Activated CD4-positive, alpha-beta T cell treated with anti-CD3 and anti-CD28 coated beads for 1 hour (primary cell): Measurements from ENCODE around the gene CEP192.
"Not testable (repeated sequence)": the region's sequence is repeated elsewhere in the genome, so short reads cannot be mapped to it uniquely, and the experiment has no call there.

Experiments
- DNase-seq: peaks from one replicate; pipeline ENCODE4 v3.0.0-alpha.2; 2020

Gene CEP192

GRCh38 chr18:12995424-12995823 lies 4.3 kb downstream of the CEP192 start:
- no peak for DNase-seq

- no peak for DNase-seq
Measured at GRCh38 chr18:12995952-12996477, 4.9 kb downstream of the CEP192 start.

- no peak for DNase-seq
Measured at GRCh38 chr18:12996661-12997292, 5.6 kb downstream of the CEP192 start.

DNA sequence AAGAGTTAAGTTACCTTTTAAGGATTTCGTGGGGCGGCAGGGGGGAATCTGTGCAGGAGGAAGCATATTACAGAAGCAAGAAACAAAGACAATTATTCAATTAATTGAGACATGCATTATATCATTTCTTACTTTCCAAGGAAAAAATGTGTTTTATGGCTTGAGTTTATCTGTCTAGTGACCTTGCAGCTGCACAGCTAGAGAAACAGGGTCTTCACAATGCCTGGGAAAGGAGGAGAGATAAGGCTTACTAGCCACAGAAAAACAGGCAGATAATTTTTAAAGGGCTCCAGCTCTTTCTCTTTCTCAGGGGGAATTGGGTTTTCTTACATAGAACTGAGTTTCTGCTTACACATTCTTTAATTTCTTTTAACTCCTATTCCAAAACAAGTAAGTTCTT lies 6.2 kb downstream of the CEP192 start:
- not testable (repeated sequence) for DNase-seq

GRCh38 chr18:12998332-12999060 lies 7.3 kb downstream of the CEP192 start:
- DNase-seq, result no peak

DNA sequence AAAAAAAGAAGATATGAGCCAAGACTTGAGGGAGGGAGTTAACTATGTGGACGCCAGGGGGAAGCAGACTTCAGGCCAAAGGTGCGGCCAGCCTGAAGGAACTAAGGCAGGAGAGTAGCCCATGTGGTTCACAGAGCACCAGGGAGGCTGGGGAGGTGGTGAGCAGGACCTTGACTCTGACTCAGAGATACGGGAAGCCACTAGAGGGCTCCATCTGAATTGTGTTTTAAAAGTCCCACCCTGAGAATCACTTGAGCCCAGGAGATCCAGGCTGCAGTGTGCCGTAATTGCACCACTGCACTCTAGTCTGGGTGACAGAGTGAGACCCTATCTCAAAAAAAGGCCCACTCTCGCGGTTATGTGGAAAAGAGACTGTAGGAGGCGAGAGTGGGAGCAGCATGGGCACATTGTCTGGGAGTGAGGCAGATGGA lies 12.3 kb downstream of the CEP192 start:
- no peak for DNase-seq

DNA sequence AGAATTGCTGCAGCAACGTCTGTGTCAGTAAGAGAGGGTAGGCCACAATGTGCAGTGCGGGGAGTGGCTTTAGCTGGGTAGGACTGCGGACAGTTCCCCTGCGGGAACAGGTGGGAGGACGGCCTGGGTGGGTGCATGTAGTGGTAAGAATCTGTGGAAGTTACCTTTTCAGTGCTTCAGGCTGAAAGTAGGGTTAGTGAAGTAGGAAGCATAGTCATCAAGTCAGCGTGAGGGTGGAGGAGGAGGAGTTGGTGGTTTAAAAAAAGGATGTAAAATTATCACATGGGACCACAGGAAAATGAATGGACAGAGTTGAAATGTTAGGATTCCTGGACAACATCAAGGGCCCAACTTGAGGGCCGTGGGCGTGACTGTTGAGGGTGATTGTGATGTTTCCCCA lies 13.2 kb downstream of the CEP192 start:
- no peak for DNase-seq

- no peak for DNase-seq
Measured at GRCh38 chr18:13005289-13005688, 14.1 kb downstream of the CEP192 start.

DNA sequence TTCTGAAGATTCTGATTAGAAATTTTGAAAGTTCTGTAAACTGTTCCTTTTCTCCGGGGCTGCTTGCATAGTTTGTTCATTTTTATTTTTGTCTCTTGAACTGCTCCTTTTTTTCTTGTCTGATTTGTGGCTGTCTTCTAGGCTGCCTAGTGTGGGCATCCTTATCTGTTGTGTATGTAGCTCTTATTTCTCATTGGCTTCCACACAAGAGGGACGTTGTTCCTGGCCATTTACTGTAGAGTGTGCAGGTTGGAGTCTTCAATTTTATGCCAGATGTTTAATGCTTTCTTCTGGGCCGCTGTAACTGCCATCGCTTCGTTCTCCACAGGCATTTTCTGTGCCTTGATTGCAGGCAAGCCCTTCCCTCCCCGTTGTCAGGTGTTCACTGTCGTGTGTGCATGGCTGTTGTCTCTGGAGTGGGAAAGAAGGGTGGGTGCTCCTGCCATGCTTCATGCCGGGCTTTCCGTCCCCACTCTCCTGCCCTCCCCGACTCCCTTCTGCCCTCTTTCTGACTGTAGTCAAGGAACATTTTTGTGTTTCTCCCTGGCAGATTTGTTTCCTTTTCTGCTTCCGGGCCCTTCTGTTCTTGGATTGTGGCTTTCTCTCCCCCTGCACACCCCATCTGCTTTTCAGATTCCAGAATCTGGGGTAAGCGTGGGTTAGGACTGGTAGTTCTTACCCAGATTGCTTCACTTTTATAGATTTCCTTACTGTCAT lies 15.5 kb downstream of the CEP192 start:
- DNase-seq, result no peak

- no peak for DNase-seq
Measured at GRCh38 chr18:13007248-13007560, 16.0 kb downstream of the CEP192 start.

DNA sequence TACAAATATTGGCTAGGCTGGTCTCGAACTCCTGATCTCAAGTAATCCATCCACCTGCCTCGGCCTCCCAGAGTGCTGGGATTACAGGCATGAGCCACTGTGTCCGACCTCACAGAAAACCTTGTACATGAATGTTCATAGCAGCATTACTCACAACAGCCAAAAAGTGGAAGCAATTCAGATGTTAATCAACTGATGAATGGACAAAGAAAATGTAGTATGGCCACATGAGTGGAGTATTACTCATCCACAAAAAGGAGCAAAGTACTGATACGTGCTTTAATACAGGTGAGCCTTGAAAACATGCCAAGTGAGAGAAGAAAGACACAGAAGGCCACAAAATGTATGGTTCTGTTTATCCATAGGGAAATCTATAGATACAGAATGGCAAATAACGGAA lies 20.6 kb downstream of the CEP192 start:
- DNase-seq, result no peak

DNA sequence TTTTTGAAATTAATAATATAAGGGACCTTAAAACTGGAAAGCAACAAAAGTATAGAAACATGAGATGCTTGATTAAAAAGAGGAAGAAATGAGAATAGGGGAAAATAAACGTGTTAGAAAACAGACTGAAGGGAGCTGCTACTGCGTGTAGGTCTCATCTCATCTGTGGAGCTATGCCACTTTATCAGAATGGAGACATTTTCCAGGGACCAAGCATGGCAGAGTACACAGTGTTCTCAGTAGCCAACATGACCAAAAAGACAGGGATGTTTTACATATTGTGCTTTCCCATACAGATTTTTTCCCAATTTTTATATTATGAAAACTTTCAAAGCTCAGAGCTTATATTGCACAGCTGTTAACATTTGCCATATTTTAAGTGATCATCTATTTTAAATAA lies 23.1 kb downstream of the CEP192 start:
- DNase-seq, result no peak

DNA sequence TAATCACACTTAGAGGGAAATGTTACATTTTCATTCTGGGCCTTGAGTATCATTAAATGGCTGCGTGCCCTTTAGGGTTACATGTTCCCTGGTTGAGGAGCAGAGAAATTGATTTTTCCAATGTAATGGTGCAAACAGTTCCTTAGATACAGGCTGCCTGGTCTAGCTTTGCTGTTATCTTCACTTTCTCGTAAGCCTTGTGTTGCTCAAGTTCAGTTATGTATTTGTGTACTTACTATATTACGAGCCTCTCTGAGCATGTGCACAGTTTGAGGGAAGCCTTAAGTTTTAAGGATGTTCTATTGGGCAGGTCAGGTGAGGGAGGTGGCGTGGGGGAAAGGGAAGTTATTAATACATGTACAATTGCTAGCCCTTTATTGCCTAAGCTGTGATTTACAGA lies 23.7 kb downstream of the CEP192 start:
- no peak for DNase-seq

DNA sequence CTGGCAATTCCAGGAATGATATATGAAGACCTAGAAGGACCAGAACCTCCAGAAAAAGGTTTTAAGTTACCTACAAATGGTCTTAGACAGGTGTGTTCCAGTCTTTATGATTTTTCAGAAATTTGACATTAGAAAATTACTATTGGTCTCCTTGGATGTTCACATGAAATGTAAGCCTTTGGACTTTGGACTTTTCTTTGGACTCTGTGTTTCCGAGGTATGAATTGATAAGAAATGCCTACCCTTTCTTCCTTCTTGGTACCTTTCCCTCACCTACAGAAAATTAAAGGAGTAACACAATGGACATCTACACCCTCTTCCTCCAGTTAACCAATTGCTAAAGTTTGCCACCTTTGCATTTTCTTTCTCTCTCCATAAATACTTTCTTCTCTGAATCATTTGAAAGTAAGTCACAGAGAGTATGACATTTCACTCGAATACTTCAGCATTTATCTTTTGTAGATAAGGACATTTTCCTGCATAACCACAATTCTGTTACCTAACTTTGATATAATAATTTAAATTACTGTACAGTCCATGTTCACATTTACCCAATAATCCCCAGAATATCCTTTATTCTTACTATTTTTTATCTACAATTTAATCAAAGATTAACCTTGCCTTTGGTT lies 26.2 kb downstream of the CEP192 start:
- no peak for DNase-seq

GRCh38 chr18:13018374-13018773 lies 27.2 kb downstream of the CEP192 start:
- no peak for DNase-seq

DNA sequence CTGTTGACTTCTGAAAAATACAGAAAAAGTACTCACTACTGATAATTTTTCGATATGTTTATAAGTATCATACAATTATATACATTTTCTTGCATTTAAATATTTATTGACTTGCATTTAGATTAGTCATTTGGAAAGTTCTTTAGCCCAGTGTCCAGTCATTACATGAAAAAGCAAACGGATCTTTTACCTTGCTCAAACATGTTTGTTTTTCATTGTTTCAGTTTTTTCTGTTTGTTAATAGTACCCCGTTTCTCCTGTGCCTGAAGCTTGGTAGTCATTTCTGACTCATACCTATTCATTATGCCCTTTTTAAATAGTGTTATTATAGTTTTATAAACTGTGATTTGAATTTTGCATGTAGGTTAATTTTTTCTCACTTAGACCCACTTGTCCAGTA lies 28.1 kb downstream of the CEP192 start:
- DNase-seq, result no peak

- DNase-seq, result no peak
Measured at GRCh38 chr18:13022644-13023043, 31.5 kb downstream of the CEP192 start.

- no peak for DNase-seq
Measured at GRCh38 chr18:13025233-13025632, 34.1 kb downstream of the CEP192 start.

DNA sequence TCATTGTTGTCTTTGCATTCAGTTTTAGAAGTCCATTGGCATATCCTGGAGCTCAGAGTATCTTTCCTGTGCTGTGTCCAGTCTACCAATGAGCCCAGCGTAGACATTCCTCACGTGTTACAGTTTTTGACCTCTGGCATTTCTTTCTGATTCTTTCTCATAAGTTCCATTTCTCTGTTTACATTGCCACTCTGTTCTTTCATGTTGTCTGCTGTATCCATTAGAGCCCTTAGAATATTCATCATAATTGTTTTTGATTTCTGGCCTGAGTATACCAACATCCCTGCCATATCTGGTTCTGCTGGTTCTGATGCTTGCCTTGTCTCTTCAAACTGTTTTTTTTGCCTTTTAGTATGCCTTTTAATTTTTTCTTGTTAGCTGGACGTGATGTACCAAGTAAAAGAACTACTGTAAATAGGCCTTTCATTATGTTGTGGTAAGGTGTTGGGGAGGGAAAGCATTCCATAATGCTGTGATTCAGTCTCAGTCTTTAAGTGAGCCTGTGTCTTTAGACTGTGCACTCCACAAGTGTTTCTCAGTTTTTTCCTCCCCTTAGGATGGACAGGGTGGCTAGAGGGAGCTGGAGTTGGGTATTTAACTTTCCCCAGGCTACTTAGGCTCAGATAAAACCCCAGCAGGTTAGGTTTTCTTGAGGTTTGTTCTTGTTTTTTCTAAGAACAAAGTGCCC lies 35.6 kb downstream of the CEP192 start:
- no peak for DNase-seq

DNA sequence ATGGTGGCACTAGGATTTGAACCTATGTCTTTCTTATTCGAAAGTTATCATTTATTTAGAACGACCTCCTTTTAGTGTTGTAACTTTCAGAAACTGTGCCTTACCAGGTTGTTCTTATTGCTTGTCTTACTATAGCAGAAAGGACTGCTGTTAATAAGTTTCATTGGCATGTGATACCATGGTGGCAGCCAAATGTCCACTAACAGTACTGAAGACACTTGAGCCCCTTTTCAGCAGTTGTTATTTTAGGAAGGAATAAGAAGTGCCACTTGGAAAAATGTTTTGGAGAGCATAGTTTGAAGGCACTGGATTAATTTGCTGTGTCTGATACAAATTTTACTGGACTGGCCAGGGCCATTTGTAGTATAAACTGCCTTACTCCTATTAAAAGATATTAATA lies 37.7 kb downstream of the CEP192 start:
- no peak for DNase-seq

DNA sequence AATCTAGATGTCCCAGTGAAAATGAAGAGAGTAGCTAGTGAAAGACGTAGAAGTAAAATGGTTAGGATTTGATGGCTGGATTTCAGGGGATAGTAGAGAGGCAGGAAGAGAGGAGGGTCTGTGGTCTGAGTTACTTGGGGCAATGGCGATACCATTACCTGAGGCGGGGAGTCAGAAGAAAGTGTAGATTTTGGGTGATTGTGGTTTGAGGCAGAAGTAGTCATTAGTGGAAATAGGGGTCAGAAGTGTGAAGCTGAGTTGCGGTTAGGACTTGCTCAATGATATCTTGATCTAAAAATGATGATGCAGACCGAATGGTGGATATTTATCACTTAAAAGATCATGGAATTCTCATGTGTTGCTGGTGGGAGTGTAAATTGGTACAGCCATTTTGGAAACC lies 41.0 kb downstream of the CEP192 start:
- no peak for DNase-seq

DNA sequence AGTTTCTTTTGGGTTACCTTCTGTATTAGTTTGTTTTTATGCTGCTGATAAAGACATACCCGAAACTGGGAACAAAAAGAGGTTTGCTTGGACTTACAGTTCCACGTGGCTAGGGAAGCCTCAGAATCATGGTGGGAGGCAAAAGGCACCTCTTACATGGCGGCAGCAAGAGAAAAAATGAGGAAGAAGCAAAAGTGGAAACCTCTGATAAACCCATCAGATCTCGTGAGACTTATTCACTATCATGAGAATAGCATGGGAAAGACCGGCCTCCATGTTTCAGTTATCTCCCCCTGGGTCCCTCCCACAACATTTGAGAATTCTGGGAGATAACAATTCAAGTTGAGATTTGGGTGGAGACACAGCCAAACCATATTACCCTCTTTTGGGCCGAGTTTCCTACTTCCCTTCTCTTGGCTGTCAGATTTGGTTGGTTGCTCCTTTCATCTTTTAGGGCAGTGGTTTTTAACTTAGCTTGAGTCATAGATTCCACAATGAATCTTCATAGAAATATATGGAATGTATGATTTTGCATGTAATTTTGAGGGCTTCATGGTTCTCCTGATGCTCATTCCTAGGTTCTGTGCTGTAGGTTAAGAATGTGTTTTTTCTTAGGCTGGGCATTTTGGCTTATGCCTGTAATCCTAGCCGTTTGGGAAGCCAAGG lies 44.2 kb downstream of the CEP192 start:
- no peak for DNase-seq
